Stimulated activated CD8-positive, alpha-beta memory T cell treated with anti-CD3 and anti-CD28 coated beads, Interleukin-15, amount 100 ng/mL, for 1 hour (primary cell): Measurements from ENCODE around the gene FGF14.
"Not testable (repeated sequence)": the region's sequence is repeated elsewhere in the genome, so short reads cannot be mapped to it uniquely, and the experiment has no call there.

Experiments
- DNase-seq: peaks from one replicate; pipeline ENCODE4 v3.0.0-alpha.2; 2020; ENCODE audit warnings: low read depth

FGF14 gene

DNA sequence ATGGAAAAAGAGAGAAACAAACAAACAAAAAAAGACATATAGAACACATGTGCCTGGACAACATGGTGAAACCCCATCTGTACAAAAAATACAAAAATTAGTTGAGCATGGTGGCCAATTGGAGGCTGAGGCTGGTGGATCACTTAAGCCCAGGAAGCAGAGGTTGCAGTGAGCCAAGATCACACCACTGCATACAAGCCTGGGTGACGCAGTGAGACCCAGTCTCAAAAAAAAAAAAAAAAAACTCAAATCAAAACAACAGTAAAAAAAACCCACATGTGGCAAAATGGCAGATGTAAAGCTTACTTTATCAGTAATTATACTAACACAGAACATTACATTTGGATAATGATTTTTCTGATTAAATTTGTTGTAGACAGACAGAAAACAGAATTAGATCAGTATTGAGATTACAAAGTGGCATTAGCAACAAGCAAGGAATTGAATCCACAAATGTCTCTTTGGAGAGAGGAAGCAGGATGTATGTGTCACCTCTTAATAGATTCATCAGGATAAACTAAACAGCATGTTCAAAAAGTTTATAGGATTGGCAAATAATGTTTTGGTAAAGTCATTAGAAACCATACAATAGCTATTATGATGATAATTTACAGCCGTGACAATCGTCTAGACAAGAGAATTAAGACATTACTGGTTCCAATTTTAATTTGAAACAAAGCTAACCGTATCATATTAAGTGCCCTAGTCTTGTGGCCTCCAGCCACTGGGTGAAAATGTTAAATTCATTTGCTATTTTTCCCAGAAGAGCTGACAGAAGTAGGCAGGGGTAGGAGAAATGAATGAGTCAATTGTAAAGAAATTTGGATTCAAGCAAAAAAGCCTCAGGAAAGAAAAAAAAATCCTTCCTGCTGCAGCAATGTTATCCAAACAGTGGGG is 206.0 kb downstream of the FGF14 start:
- DNase-seq: no peak

DNA sequence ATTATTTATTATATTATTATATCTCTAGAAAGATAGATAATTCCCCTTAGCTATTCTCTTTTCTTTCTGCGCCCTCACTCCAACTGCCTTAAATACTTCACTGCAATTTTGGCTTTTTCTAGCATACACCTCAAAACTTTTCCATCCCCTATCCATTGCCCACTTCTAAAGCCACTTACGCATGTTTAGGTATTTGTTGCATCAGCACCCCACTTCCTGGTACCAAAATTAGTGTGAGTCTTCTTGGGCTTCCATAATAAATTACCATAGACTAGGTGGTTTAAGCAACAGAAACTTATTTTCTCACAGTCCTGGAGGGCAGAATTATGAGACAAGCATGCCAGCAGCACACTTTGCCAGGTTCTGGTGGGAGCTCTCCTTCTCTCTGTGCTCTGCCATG is 209.0 kb downstream of the FGF14 start:
- DNase-seq: no peak

DNA sequence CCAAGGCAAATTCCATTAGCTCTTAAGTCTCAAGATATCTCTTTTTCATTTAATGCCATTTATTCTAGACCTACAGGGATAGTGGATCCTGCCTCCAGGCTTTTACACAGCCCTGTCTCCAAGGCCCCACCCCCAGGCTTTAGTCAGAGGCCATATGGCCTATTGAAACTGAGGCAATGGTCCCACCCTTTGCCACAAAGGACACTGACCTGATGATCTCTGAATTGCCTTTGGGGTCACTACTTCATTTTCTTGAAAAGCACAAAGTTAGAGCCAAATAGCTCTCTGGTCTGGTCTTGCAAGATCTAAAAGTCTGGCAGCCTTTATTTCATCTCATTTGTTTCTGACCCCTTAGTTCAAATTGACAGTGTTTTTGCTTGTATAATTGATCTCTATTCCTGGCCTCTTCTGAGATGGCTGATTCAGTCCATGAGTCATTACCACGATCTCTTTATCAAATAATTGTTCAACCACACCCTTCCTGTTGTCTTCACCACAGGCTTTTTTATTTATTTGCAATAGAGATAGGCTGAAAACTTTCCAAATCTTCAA is 209.8 kb downstream of the FGF14 start:
- no peak for DNase-seq

DNA sequence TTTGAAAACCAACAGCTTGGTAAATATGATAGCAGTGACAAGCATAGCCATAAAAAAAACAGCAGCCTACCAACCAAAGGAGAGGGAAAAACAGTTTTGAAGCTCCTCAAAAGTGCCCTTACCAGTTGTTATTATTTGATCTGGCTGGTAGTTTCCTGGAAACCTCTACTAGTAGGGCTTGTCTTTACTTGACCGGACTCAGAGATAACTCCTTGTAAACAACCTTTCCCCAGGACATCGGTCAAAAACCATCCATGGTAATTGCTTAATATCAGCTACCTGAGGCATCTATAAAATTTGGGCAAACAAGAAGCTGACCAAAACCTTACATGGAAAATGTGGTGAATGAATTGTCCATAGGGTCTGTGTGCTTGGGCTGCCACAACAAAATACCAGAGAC is 210.9 kb downstream of the FGF14 start:
- DNase-seq: no peak

DNA sequence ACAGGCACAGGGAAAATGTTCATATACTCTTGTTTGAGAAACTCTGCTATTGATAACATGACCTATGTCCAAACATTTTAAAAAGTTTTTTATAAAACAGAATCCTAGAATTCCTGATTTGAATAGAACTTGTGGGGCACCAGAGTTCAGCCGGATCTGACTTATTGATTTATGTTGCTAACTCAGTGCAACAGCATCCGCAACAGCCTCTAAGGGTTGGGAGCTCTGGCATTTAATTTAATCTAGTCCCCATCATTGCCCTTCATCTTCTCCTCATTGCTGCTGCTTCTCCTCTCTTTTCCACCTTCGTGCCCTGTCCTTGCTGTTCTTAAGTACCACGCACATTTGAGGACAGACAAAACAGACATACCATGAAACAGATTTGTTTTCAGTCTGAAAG is 214.5 kb downstream of the FGF14 start:
- DNase-seq: no peak

DNA sequence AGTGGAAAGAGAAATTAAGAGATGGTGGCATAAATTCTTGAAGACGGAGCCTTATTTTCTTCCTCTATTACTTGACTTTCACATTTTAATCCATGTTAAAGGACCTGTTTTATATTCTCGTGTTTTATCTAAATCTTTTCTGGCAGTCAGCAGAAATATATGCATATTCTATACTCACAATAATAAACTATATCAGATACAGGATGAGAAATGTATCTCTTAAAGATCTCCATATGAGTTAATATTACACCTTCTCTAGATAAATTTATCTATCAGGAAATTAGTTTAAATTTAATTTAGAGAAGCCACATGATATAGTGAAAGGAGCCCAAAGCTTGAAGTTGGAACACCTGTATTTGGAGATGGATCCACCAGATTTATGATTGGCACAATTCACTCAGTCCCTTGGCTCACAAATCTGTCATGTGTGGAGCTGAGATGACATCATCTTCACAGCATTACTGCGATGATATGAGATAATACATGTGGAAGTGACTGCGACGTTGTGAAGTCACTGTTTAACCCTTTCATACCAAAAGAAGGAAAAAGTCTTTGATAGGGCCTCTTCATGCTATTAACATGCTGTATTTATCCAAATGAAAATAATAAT is 216.4 kb downstream of the FGF14 start:
- no peak for DNase-seq

DNA sequence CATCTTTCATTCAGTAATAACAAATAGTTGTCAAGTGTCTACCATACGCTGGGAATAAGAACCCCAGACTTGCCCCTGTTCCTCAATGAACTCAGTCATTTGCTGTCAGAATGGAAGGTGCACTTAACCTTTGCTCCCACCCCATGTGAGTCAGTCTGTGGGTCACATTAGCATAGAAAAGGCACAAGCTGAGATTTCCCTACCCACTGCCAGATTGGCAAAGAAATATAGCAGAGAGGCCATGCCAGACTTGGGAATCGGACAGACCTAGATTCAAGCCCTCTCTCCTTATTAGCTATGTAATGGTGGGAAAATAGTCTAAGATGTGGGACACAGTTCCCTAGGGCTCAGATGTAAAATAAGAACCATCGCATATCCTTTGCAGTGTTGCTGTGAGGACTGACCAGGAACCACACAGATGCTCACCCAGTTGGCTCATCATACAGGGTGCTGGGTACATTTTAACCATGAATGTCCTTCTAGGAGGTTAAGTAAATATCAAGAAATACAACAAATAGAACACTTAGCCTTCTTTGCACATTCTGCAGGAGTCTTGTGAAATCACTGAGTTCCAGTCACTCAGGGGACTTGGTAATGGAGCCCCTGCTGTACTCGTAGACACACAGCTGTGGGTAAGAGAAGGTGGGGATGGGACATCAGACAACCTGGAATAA is 218.2 kb downstream of the FGF14 start:
- DNase-seq: no peak

DNA sequence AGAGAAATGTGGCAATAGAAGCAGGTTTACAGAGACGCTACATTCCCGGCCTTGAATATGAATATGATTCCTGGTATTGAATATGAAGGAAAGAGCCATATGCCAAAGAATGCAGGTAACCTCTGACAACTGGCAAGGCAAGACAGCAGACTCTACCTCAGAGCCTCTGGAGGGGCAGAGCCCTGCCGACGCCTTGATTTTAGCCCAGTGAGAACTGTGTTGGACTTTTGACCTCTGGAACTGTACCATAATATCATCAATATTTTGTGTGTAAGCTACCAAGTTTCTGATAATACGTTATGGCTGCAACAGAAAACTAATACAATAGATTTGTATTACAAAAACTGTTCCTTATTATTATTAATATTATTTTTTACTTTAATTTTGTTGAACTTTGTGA is 219.7 kb downstream of the FGF14 start:
- DNase-seq: no peak

DNA sequence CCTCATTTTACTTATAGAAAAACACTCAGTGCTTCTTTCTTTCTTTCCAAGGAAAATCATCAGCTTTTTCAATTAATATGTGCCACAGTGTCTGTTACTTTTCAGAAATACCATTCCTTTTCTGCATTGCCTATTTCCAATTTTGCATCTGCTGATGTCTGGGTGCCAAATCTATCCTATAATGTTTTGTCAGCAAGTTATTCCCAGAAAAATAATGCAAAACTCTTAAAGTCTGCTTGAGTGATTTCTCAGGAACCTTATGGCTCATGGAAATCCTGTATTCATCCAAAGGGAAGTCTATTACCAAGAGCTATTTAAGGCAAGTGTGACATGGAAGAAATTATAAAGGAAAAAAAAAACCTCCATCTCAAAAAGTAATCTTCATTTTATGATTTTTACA is 224.4 kb downstream of the FGF14 start:
- no peak for DNase-seq

DNA sequence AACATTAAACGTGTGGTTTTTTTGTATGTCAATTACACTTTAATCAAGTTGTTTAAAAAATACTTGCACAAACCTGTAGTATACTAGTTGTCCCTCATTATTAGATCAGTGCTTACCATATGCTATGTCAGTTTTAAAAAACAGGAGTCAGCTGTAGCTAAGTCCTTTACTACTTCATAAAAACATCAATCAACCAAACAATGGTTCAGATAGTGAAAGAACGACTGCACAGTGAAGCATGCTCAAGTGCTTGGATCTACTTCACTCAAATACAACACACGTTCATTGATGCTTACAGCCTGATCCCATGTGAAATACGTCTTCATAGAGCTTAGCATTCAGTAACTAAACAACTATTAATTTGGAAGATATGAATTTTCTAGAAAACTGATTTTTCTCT is 225.0 kb downstream of the FGF14 start:
- DNase-seq: no peak

DNA sequence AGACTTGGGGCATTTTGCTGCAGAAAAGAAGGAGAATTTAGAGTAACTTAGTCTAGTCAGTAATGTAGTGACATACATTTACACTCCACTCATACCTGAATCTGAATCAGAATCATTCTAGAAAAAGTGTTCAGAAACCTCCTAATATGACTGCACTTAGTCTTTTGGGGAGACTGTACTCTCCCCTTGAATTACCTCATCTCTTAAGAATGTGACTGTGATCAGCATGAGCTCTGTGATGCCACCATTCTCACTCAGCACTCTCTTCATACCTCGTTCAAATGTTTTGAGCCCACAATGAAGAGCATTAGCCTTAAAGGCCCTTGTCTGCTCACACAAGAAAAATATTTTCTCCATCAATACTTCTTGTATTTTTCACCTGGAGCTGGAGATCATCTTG is 229.4 kb downstream of the FGF14 start:
- DNase-seq: no peak

DNA sequence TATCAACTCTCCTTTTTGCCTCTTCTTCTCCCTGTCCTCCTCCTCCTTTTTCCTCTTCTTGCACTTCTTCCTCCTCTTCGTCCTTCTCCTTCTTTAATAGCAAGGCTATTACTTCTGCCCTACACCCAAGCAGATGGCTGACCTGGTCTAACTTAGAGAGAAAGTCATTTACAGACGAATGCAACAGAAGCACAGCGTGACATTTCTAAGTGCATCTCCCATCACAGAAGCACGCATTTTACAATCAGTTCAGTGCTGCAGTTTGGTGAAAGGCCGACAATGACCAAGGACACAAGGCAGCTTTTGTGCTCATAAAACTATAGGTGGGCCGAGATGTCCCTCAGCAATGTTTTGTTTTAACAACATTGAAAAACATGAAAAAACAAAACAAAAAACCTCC is 231.5 kb downstream of the FGF14 start:
- DNase-seq: no peak

DNA sequence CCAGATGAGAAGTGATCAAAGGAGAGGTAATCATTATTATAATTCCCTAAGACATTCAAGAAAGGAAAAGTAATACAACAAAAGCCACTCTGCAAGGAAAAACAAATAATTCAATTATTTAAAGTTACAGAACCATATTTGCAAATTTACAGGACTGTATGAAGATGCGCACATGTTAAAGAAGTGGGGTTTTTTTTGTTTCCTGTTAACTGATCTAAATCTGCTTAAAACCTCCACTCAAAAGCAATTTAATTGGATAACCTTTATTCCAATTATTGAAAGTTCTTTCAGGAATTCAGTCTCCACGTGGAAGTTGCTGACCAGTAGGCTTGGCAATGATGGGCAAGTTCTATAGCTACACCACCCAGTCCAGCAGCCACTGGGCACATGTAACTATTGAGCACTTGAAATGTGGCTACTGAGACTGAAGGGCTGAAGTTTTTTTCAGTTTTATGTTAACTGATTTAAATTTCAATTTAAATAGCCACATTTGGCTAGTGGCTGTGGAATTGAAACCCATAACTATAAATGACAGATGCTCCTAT is 232.3 kb downstream of the FGF14 start:
- DNase-seq: no peak

DNA sequence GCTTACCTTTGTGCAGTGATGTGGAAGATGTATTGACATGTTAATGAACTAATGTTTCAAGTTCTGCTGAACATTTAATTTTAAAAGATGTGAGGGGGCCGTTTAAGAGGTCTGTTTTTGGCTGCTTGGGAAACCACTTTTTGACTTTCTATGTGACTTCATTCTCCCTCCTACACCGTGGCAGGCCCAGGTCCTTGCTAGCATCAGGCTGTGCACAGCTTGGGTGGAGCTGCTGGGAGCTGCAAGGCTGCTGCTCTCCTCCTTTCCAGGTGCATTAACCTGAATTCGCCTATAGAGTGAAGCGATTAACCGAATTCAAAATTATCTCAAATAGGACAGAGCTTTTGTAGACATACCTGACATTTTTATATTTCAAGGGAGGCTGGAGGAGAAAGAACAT is 249.1 kb downstream of the FGF14 start:
- no peak for DNase-seq

DNA sequence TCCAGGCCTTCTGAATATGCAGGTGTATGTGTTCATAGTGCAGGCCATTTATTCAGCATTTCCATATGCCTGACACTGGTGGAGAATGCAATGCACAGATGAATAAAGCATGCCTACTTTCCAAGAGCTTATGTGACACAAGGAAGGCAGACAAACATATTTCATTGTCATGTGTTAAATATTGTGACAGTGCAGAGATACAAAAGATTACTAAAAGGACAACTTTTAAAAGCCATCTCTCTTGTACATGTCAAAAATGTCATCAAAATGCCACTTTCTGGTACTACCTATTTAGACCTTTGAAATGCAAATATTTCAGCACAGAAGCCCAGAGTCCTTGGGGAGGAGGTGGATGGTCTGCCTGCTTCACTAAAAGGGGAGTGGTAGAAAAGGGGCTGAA is 254.5 kb downstream of the FGF14 start:
- DNase-seq: no peak

DNA sequence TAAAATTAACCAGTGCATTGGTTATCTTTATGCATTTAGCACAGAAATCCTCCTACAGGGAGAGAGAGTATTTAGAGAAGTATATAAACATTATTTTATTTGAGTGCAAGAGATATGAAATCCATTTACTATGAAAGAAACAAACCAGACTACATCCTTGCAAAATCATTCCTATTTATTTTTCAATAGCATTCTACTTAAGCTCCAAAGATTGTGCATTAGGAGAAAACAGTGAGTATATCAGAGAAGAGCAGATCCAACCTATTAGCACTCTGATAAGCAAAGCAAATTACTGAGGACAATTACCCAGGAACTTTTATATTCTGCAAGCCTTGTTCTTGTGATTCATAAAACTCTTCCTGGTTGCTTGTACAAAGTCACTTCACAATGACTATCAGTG is 256.1 kb downstream of the FGF14 start:
- no peak for DNase-seq

DNA sequence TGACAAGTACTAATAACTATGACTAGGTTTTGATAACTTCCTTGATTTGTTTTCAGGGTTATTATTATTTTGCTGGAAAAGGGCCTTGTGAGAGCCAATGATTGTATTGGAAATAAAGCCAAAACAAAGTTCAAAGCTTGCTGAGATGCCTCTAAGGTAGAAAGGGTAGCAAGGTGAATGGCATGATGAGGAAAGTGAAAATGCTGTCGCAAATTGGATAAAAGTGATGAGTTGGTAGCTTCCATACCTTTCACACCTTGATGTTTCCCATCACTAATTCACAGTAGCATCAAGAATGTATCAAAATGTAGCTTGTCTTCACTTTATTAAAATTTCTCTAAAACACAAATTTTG is 259.4 kb downstream of the FGF14 start:
- no peak for DNase-seq

DNA sequence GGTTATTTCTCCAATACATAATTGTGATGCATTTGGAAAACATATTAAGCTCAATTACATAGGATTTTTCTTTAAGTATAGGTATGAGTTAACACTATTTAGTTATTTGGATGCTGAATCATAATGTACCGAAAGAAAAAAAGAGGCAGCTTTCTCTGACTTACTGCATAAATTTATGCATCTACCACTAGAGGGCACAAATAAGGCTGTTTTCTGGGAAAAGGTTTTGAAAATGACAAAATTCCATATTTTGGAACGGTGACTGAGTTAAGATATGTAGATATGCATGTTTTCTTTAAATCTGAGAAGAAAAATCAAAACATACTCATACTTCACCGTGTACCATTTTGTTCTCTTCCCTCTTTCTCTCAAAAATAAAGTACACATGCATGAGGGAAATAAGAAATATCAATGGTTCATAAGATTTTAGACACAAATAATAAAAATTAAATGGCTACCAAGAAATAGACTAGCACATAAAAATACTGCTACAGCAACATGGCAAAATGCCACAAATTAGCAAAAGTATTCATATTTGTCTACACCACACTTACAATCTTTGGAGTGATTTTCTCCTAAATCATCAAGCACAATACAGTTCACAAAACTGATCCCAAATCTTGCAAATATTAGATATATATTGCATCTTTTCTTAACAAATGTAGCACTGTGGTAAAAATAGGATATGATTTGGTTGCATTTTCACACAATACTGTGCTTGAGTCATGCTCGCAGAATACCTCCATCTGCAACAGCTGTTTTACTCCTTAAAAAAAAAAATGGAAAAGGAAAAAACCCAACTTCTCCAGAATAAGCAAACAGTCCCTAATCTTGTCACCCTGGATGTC is 260.0 kb downstream of the FGF14 start:
- no peak for DNase-seq

DNA sequence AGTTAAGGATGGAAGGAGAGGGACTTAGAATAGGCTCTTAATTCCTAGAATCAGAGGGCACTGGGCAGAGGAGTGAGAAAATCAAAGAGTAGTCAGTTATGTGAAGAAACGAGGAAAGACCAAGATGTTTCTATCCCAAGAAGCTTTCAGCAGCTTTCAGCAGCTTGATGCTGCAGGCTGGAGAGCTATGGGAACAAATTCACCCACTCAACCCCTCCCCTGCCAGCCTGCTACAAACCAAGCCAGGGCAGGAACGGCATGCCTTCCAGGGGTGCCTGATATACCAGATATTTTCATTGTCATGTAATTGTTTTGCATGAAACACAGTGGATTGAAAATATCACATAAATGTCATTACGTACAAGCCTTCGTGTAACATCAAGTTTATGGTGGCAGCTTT is 262.2 kb downstream of the FGF14 start:
- no peak for DNase-seq

DNA sequence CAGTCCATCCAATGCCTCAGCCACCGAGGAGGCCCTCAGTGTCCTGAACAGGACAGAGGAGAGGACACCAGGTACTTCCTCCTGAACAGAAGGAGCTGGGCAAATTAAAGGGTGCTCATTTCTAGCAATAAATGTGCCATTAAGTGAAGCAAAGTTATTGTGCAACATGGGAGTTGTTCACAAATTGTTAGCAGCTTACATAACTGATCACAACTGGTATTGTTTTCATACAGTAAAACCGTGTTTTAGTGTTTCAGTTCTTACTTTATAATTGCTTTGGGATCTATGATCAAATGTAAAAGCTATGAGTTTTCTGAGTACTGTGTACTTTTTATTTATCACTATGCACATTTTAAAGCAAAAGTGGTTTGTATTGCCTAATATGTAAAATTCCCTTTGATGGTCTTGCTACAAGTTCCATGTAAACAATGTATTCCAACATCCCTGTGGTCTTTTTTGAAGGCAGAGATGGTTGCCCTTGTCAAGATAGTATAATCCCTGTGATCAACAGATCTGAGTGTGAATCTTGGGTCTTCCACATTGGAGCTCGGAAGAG is 263.1 kb downstream of the FGF14 start:
- no peak for DNase-seq

DNA sequence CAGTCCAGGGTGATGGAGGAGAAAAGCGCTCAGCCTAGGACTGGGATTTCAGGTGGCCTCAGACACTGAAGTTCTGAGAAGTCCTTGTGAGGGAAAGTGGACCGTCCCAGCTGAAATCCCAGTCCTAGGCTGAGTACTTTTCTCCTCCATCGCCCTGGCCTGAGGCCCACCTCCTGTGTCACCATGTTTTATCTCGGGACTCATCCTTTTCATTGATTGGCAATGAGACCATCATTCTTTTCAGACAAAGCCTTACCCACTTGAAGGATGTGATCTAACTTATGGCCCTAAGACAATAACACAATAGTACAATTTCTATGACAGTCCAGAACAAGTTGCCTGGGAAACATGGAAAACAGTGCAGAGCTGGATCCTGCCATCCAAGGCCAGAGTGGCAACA is 263.9 kb downstream of the FGF14 start:
- not testable (repeated sequence) for DNase-seq
